GM18951 (cell line): Measurements from ENCODE around the gene RPS8.

ENCODE experiments used
- POLR2A ChIP-seq: IDR thresholded peaks from 4 replicates; pipeline ENCODE4 v1.6.1; 2011; ENCODE audit warnings: mild to moderate bottlenecking; ENCODE audit not compliant: insufficient read length, insufficient read depth; ENCODE audit errors: extremely low read depth
- in situ Hi-C: fragments of 300-500 bp; cut with MboI; formaldehyde crosslinking; loops from one replicate; pipeline ENCODE4 v1.12.0; 2022; ENCODE audit warnings: low sequenced_read_pairs, mixed read lengths, inconsistent platforms; ENCODE audit not compliant: unreplicated experiment

Gene RPS8

GRCh38 chr1:44775930-44776729 is 790 bp downstream of the RPS8 start:
- TF ChIP-seq POLR2A = no peak
- in situ Hi-C loops = no loop called here

DNA sequence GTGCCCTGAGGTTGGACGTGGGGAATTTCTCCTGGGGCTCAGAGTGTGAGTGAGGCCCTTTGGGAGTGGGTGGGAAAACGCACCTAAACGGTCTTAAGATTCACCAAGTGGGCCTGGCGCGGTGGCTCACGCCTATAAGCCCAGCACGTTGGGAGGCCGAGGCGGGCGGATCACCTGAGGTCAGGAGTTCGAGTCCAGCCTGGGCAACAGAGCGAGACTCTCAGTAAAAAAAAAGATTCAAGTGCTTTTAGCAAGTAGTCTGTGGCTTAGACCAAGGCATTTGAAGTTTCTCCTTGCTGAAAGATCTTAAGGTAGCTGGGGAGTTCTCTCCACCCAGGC is 1.4 kb downstream of the RPS8 start:
- in situ Hi-C loops = no loop called here
- no peak for TF ChIP-seq POLR2A

GRCh38 chr1:44777547-44777946 is 2.2 kb downstream of the RPS8 start:
- in situ Hi-C loops = no loop called here
- TF ChIP-seq POLR2A = no peak

GRCh38 chr1:44777969-44778635 is 2.8 kb downstream of the RPS8 start:
- TF ChIP-seq POLR2A = no peak
- in situ Hi-C loops = no loop called here

GRCh38 chr1:44778705-44779576 is 3.6 kb downstream of the RPS8 start:
- TF ChIP-seq POLR2A = no peak

GRCh38 chr1:44780583-44781121 is 5.3 kb downstream of the RPS8 start:
- in situ Hi-C loops = no loop called here
- peak; percentile 22 for TF ChIP-seq POLR2A

More at GRCh38 chr1:44778705-44779576, 3.6 kb downstream of the RPS8 start:
- in situ Hi-C loops = no loop called here

GRCh38 chr1:44783697-44784093 is 8.4 kb downstream of the RPS8 start:
- no peak for TF ChIP-seq POLR2A

GRCh38 chr1:44784094-44785028 is 9.0 kb downstream of the RPS8 start:
- peak; percentile 53 for TF ChIP-seq POLR2A
- in situ Hi-C loops = no loop called here

More at GRCh38 chr1:44783697-44784093, 8.4 kb downstream of the RPS8 start:
- in situ Hi-C loops = no loop called here

GRCh38 chr1:44785029-44785380 is 9.7 kb downstream of the RPS8 start:
- TF ChIP-seq POLR2A = no peak
- in situ Hi-C loops = no loop called here

DNA sequence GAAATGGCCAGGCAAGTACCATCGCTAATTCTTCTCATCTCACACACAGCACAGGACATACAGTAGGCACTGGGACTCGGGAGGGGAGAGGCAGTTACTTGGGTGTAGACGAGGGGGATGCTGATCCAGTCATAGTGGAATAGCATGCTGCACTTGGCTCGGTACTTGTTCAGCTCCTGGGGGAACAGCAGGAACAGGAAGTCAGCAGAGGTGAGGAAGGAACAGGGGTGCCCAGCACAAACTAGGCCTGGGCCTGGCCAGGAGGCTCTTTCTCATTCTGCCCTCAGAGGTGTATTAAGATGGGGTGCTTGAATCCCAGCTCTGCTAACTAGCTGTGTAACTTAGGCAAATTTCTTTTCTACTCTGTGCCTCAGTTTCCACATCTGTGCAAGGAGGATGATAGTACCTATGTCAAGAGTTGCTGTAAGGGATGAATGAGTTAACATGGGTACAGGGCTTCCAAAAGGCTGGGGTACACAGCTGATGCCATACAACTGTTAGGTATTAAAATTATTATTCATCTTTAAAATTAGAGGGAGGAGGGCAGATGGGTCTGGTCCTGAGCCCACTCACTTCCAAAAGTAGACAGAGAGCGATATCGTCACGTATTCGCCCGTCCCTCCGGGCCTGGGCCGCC is 10.3 kb downstream of the RPS8 start:
- no peak for TF ChIP-seq POLR2A
- in situ Hi-C loops = no loop called here

DNA sequence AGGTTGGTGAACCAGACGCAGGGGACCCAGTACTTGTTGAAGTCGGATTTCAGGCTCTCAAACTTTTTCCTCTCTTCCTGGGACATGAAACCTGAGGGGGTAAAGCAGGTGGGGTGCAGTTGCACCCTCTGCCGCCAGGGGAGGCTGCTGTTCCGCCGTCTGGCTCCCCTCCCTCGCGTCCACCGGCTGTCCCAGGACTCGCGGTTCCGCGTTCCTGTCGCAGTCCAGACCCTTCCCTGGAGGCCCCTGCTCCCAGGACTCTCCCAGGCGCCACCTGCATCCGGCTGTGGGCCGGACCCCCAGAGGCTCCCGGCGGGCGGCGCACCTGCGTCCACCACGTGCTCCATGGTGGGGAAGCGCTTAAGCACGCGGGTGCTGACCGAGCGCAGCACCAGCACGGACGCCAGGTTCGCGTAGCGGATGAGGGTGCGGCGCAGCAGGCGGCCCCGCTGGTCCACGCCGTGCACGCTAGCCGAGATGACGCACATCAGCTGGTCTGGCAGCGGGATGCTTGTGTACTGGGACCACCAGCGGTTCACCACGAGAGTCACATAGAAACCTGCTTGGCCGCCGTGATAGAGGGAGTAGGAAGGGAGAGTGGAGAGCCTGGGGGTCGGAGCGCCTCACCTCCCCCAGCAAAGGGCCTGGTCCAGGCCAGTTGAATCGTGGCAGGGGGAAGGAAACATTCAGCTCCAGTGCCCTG is 10.9 kb downstream of the RPS8 start:
- peak; percentile 40 for TF ChIP-seq POLR2A
- in situ Hi-C loops = no loop called here
